Liver (tissue), 9 donors: Measurements from ENCODE around the gene DPAGT1. TPM values are rescaled to one million over a fixed set of nuclear protein-coding genes. Genes with fewer than 3 reads are reported as not detected.
A peak's percentile ranks its signal among the peaks of the same experiment; 100 is the strongest.

ENCODE experiments used
- DNase-seq: peaks from one replicate; pipeline ENCODE4 v3.0.0-alpha.2; 2017; ENCODE audit warnings: low spot score
- H3K27ac ChIP-seq, 2 donors: one replicate each; pipeline ENCODE4 v1.7.0; 2013; ENCODE audit warnings: inconsistent platforms in 2 of 2, low read length in 2 of 2, control low read depth in 1 of 2, low read depth in 1 of 2, mild to moderate bottlenecking in 1 of 2
- H3K27me3 ChIP-seq, 4 donors: one replicate each; pipeline versions ENCODE4 v1.6.1 to v1.7.0; 2013; ENCODE audit warnings: low read length in 3 of 4, inconsistent platforms in 1 of 4, mild to moderate bottlenecking in 1 of 4, moderate library complexity in 1 of 4; ENCODE audit not compliant: control insufficient read depth in 4 of 4, insufficient read depth in 4 of 4
- H3K36me3 ChIP-seq, 4 donors: one replicate each; pipeline versions ENCODE4 v1.6.1 to v1.7.0; 2013; ENCODE audit warnings: low read length in 3 of 4, mild to moderate bottlenecking in 3 of 4, low read depth in 1 of 4, moderate library complexity in 1 of 4; ENCODE audit not compliant: control insufficient read depth in 4 of 4, insufficient read depth in 3 of 4
- H3K4me1 ChIP-seq, 4 donors: one replicate each; pipeline versions ENCODE4 v1.6.1 to v1.7.0; 2013; ENCODE audit warnings: low read length in 3 of 4, mild to moderate bottlenecking in 3 of 4, moderate library complexity in 1 of 4; ENCODE audit not compliant: control insufficient read depth in 4 of 4, insufficient read depth in 4 of 4
- H3K4me3 ChIP-seq, 3 donors: one replicate each; pipeline versions ENCODE4 v1.6.1 to v1.7.0; 2013; ENCODE audit warnings: low read length in 3 of 3, control low read depth in 1 of 3, low read depth in 1 of 3, mild to moderate bottlenecking in 1 of 3
- H3K9ac ChIP-seq, 2 donors: one replicate each; pipeline ENCODE4 v1.7.0; 2013; ENCODE audit warnings: low read length in 2 of 2, mild to moderate bottlenecking in 2 of 2, moderate library complexity in 2 of 2, control low read depth in 1 of 2, low read depth in 1 of 2
- H3K9me3 ChIP-seq, 4 donors: one replicate each; pipeline versions ENCODE4 v1.6.1 to v1.7.0; 2013; ENCODE audit warnings: low read length in 3 of 4; ENCODE audit not compliant: control insufficient read depth in 4 of 4
- EGR1 ChIP-seq, 2 donors: IDR thresholded peaks; 2 replicates each; pipeline ENCODE4 v1.6.1; 2016 to 2018; ENCODE audit warnings: antibody characterized with exemption in 2 of 2, low read depth in 2 of 2
- FOXA1 ChIP-seq: IDR thresholded peaks from 2 replicates; pipeline ENCODE4 v1.6.1; 2016; ENCODE audit warnings: antibody characterized with exemption
- FOXA2 ChIP-seq: IDR thresholded peaks from 2 replicates; pipeline ENCODE4 v1.6.1; 2016; ENCODE audit warnings: antibody characterized with exemption
- GABPA ChIP-seq, 2 donors: IDR thresholded peaks in 1 of 2; conservative IDR thresholded peaks in 1 of 2; 2 replicates each; pipeline ENCODE4 v1.6.1; 2016; ENCODE audit warnings: antibody characterized with exemption in 2 of 2, mild to moderate bottlenecking in 1 of 2, moderate library complexity in 1 of 2
- HNF4A ChIP-seq, 2 donors: conservative IDR thresholded peaks; 2 replicates each; pipeline ENCODE4 v1.6.1; 2016; ENCODE audit warnings: antibody characterized with exemption in 2 of 2, mild to moderate bottlenecking in 2 of 2
- HNF4G ChIP-seq: IDR thresholded peaks from 2 replicates; pipeline ENCODE4 v1.6.1; 2016; ENCODE audit warnings: antibody characterized with exemption
- JUND ChIP-seq, 2 donors: IDR thresholded peaks; 2 replicates each; pipeline ENCODE4 v1.6.1; 2016; ENCODE audit warnings: antibody characterized with exemption in 2 of 2
- MAX ChIP-seq: IDR thresholded peaks from 2 replicates; pipeline ENCODE4 v1.6.1; 2016; ENCODE audit warnings: antibody characterized with exemption
- NR2F2 ChIP-seq: IDR thresholded peaks from 2 replicates; pipeline ENCODE4 v1.6.1; 2016; ENCODE audit warnings: antibody characterized with exemption
- RAD21 ChIP-seq, 2 donors: IDR thresholded peaks; 2 replicates each; pipeline ENCODE4 v1.6.1; 2016; ENCODE audit warnings: antibody characterized with exemption in 2 of 2, mild to moderate bottlenecking in 2 of 2
- REST ChIP-seq: IDR thresholded peaks from 2 replicates; pipeline ENCODE4 v1.6.1; 2016; ENCODE audit warnings: antibody characterized with exemption, mild to moderate bottlenecking
- RXRA ChIP-seq, 2 donors: IDR thresholded peaks; 2 replicates each; pipeline ENCODE4 v1.6.1; 2017 to 2018; ENCODE audit warnings: antibody characterized with exemption in 2 of 2, mild to moderate bottlenecking in 1 of 2
- SP1 ChIP-seq: IDR thresholded peaks from 2 replicates; pipeline ENCODE4 v1.6.1; 2018; ENCODE audit warnings: antibody characterized with exemption, mild to moderate bottlenecking
- TAF1 ChIP-seq: conservative IDR thresholded peaks from 2 replicates; pipeline ENCODE4 v1.6.1; 2016; ENCODE audit warnings: antibody characterized with exemption, mild to moderate bottlenecking
- YY1 ChIP-seq: IDR thresholded peaks from 2 replicates; pipeline ENCODE4 v1.6.1; 2016; ENCODE audit warnings: antibody characterized with exemption, mild to moderate bottlenecking
- WGBS: extraction: QIAGEN DNeasy Blood & Tissue Kit; methylation state at CpG from one replicate; pipeline ENCODE4 v1.1.7; 2013; 5-methylcytosine and 5-hydroxymethylcytosine counted together
- polyA plus RNA-seq, 2 donors: library from polyadenylated mRNA; stranded (reverse) in 1 of 2; unstranded in 1 of 2; fragments of 200-250 nt in 1 of 2; fragments of >200 nt in 1 of 2; fragmentation: Nextera tagmentation in 1 of 2; extraction: Ambion mirVana in 1 of 2; gene quantifications; one replicate each; pipeline versions ENCODE4 v1.2.1 to v1.2.3, GENCODE V29; 2013 to 2015
- total RNA-seq, 2 donors: library from RNA; depleted of rRNA; stranded (reverse); fragments of >200 nt; gene quantifications; one replicate each; pipeline ENCODE4 v1.2.3, GENCODE V29; 2014
- TF ChIP-seq, protein P1 (sequence below): IDR thresholded peaks from 2 replicates; pipeline ENCODE4 v1.6.1; 2016; ENCODE audit warnings: antibody characterized with exemption
- TF ChIP-seq, protein P2 (sequence below): fragments of 150-350 bp; IDR thresholded peaks from 2 replicates; pipeline ENCODE4 v1.5.1; 2017; ENCODE audit warnings: improper control_type of control experiment, low read depth, low read length; ENCODE audit not compliant: missing input control
- TF ChIP-seq, protein P3 (sequence below): IDR thresholded peaks from 2 replicates; pipeline ENCODE4 v1.6.1; 2016; ENCODE audit warnings: antibody characterized with exemption
- donor health status: healthy.
- donor health status: healthy.
- donor health status: healthy.
- donor health status: healthy.
- donor health status: healthy.

DPAGT1 gene
- total and polyA plus RNA-seq, 4 donors: 12.8 to 48.0 (median 37.4) TPM

GRCh38 chr11:119056421-119056999, 45.1 kb downstream of the DPAGT1 start:
- 1% methylated on average over 48 of the region's 48 CpGs for WGBS
- DNase-seq: peak; percentile 49
- H3K27ac ChIP-seq: peak overlapping the region; percentile 79 to 81
- peak overlapping the region; percentile 88 to 94 (median 90) for H3K4me3 ChIP-seq
- H3K9ac ChIP-seq: peak overlapping the region; percentile 39 to 75
- TF ChIP-seq RAD21 (IDR thresholded peaks at IDR 0.05): no peak
- TF ChIP-seq EGR1 (IDR thresholded peaks at IDR 0.05; ENCODE audit: low read depth in 2 of 2): no peak
- no peak for TF ChIP-seq FOXA1
- TF ChIP-seq, protein P1, sequence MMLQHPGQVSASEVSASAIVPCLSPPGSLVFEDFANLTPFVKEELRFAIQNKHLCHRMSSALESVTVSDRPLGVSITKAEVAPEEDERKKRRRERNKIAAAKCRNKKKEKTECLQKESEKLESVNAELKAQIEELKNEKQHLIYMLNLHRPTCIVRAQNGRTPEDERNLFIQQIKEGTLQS: no peak
- no peak for TF ChIP-seq TAF1
- TF ChIP-seq MAX: no peak
- no peak for TF ChIP-seq HNF4A (conservative IDR thresholded peaks at IDR 0.05)
- TF ChIP-seq SP1: no peak
- peaks cover 0 to 23% (median 16%) of the 10 kb centered on the region in 4 donors for H3K4me1 ChIP-seq
- H3K36me3 ChIP-seq: peaks cover 20 to 37% (median 32%) of the 10 kb centered on the region in 4 donors
- no peaks in the 10 kb centered on the region for H3K9me3 ChIP-seq
- H3K27me3 ChIP-seq: no peaks in the 10 kb centered on the region

DNA sequence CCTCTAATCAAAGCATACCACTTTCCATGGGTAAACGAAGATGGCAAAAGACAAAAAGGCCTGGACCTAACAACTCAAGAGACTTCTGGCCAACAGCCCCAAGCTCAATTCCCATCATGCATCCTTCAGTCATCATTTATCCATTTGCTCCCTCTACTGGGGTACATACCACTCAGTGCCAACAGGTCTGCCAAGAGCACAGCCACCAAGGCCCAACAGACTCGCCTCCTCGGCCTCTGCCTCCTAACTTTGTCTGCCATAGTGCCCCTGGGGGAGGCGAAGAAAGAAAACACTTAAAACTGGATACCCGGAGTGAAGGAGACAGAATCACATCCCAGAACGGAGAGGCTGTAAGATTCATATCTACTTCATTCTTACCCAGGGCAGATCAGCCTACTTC, 45.8 kb downstream of the DPAGT1 start:
- DNase-seq: no peak
- Histone ChIP-seq H3K27me3 (no peaks in the 10 kb centered on the region), H3K27ac (no peak overlapping the region), H3K9me3 (no peaks in the 10 kb centered on the region), H3K4me3 (peak overlapping the region; percentile 88 to 94 (median 90)), H3K9ac (peak overlapping the region; percentile 39 to 75), H3K4me1 (peaks cover 0 to 23% (median 16%) of the 10 kb centered on the region in 4 donors), H3K36me3 (peaks cover 23 to 43% (median 34%) of the 10 kb centered on the region in 4 donors)
- no peak for TF ChIP-seq YY1
- peak in 1 of 2 donors; percentile 19 for TF ChIP-seq RAD21 (IDR thresholded peaks at IDR 0.05)
- no peak for TF ChIP-seq FOXA2
- WGBS: 55% methylated on average over 6 of the region's 6 CpGs

DNA sequence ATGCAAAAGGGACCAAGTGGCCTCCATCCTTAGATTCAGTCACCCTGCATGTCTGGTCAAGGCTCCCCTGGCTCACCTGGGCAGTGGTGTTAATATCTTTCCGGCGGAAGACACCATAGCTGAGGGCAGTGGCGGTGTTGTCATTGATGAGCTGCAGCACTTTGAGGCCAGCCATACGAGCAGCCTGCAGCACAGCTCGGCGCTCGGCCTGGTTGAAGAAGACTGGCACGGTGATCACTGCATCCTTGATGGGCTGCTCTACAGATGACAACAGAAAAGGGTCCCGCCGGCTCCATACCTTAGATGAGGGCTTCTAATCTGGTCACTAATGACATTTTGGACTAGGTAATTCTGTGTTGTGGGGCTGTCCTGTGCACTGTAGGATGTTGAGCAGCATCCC, 47.2 kb downstream of the DPAGT1 start:
- no peak overlapping the region for H3K4me3 ChIP-seq
- H3K9ac ChIP-seq: no peak overlapping the region
- H3K4me1 ChIP-seq: peaks cover 0 to 23% (median 16%) of the 10 kb centered on the region in 4 donors
- no peak for TF ChIP-seq YY1
- no peak for TF ChIP-seq RXRA (IDR thresholded peaks at IDR 0.05)
- TF ChIP-seq SP1: no peak
- no peak for TF ChIP-seq FOXA1
- TF ChIP-seq, protein P2, sequence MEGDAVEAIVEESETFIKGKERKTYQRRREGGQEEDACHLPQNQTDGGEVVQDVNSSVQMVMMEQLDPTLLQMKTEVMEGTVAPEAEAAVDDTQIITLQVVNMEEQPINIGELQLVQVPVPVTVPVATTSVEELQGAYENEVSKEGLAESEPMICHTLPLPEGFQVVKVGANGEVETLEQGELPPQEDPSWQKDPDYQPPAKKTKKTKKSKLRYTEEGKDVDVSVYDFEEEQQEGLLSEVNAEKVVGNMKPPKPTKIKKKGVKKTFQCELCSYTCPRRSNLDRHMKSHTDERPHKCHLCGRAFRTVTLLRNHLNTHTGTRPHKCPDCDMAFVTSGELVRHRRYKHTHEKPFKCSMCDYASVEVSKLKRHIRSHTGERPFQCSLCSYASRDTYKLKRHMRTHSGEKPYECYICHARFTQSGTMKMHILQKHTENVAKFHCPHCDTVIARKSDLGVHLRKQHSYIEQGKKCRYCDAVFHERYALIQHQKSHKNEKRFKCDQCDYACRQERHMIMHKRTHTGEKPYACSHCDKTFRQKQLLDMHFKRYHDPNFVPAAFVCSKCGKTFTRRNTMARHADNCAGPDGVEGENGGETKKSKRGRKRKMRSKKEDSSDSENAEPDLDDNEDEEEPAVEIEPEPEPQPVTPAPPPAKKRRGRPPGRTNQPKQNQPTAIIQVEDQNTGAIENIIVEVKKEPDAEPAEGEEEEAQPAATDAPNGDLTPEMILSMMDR: no peak
- TF ChIP-seq, protein P1: no peak
- no peak for TF ChIP-seq NR2F2
- no peak for TF ChIP-seq TAF1
- no peak for TF ChIP-seq EGR1 (IDR thresholded peaks at IDR 0.05; ENCODE audit: low read depth in 2 of 2)
- TF ChIP-seq MAX: no peak
- no peak for TF ChIP-seq JUND (IDR thresholded peaks at IDR 0.05)
- no peak for TF ChIP-seq HNF4G
- no peak for TF ChIP-seq HNF4A (conservative IDR thresholded peaks at IDR 0.05)
- TF ChIP-seq RAD21 (IDR thresholded peaks at IDR 0.05): no peak
- TF ChIP-seq FOXA2: no peak
- TF ChIP-seq GABPA (IDR thresholded peaks at IDR 0.05 in 1 of 2, conservative IDR thresholded peaks at IDR 0.05 in 1 of 2): no peak
- no peak for TF ChIP-seq REST
- TF ChIP-seq, protein P3, sequence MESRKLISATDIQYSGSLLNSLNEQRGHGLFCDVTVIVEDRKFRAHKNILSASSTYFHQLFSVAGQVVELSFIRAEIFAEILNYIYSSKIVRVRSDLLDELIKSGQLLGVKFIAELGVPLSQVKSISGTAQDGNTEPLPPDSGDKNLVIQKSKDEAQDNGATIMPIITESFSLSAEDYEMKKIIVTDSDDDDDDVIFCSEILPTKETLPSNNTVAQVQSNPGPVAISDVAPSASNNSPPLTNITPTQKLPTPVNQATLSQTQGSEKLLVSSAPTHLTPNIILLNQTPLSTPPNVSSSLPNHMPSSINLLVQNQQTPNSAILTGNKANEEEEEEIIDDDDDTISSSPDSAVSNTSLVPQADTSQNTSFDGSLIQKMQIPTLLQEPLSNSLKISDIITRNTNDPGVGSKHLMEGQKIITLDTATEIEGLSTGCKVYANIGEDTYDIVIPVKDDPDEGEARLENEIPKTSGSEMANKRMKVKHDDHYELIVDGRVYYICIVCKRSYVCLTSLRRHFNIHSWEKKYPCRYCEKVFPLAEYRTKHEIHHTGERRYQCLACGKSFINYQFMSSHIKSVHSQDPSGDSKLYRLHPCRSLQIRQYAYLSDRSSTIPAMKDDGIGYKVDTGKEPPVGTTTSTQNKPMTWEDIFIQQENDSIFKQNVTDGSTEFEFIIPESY: no peak
- no peak for DNase-seq
- peaks cover 23 to 56% (median 42%) of the 10 kb centered on the region in 4 donors for H3K36me3 ChIP-seq
- WGBS: 98% methylated on average over 10 of the region's 10 CpGs
- H3K27me3 ChIP-seq: no peaks in the 10 kb centered on the region
- no peaks in the 10 kb centered on the region for H3K9me3 ChIP-seq
- no peak overlapping the region for H3K27ac ChIP-seq
